B cell (primary cell): Measurements from ENCODE around the gene MME.

Experiments
- CTCF ChIP-seq: fragments of 200-600 bp; IDR thresholded peaks from one replicate; pipeline ENCODE4 v1.8.0; 2022; ENCODE audit warnings: antibody characterized with exemption, mild to moderate bottlenecking
- EZH2 ChIP-seq: IDR thresholded peaks from 2 replicates; pipeline ENCODE4 v1.6.1; 2012; ENCODE audit warnings: borderline replicate concordance, low read depth, mild to moderate bottlenecking, moderate library complexity, low read length; ENCODE audit not compliant: insufficient read depth, poor library complexity, severe bottlenecking

- TF ChIP-seq CTCF (no peak), EZH2 (no peak)
Observed at GRCh38 chr3:155037508-155038202, 42.5 kb upstream of the MME start.
